ENCODE results near the gene SRI.
"Not testable (repeated sequence)": the region's sequence is repeated elsewhere in the genome, so short reads cannot be mapped to it uniquely, and the experiment has no call there.

GRCh38 chr7:88159741-88160140, 60.1 kb downstream of the SRI start:
- TF ChIP-seq CTCF, POLR2A (IDR thresholded peaks at IDR 0.05): not testable (repeated sequence)

All from uterus (tissue), 2 donors.